SU-DHL-6 (cell line): ENCODE results near the gene NSMCE1.

Source experiments
- EZH2phosphoT487 ChIP-seq: fragments of 200-600 bp; sonication (generic), shearing (Covaris generic); conservative IDR thresholded peaks from 2 replicates; pipeline ENCODE4 v1.6.1; 2018; ENCODE audit warnings: mild to moderate bottlenecking, antibody characterized with exemption, low read length, moderate library complexity, mixed read lengths
- TF ChIP-seq, protein P1 (sequence below): fragments of 200-600 bp; sonication (generic); IDR thresholded peaks from one replicate; pipeline ENCODE4 v1.5.1; 2017; ENCODE audit warnings: antibody characterized with exemption, mild to moderate bottlenecking, low read length, moderate library complexity; ENCODE audit not compliant: insufficient read depth, poor library complexity, severe bottlenecking

DNA sequence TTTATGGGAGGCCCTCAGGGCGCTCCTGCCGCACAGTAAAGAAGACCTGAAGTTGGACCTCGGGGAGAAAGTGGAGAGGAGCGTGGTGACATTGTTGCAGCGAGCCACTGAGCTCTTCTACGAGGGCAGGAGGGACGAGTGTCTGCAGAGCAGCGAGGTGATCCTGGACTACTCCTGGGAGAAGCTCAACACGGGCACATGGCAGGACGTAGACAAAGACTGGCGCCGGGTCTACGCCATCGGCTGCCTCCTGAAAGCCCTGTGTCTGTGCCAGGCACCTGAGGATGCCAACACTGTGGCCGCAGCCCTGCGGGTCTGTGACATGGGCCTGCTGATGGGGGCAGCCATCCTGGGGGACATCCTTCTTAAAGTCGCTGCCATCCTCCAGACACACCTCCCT is 58.4 kb downstream of the NSMCE1 start:
- TF ChIP-seq, protein P1, sequence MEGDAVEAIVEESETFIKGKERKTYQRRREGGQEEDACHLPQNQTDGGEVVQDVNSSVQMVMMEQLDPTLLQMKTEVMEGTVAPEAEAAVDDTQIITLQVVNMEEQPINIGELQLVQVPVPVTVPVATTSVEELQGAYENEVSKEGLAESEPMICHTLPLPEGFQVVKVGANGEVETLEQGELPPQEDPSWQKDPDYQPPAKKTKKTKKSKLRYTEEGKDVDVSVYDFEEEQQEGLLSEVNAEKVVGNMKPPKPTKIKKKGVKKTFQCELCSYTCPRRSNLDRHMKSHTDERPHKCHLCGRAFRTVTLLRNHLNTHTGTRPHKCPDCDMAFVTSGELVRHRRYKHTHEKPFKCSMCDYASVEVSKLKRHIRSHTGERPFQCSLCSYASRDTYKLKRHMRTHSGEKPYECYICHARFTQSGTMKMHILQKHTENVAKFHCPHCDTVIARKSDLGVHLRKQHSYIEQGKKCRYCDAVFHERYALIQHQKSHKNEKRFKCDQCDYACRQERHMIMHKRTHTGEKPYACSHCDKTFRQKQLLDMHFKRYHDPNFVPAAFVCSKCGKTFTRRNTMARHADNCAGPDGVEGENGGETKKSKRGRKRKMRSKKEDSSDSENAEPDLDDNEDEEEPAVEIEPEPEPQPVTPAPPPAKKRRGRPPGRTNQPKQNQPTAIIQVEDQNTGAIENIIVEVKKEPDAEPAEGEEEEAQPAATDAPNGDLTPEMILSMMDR = no peak
- no peak for TF ChIP-seq EZH2phosphoT487
